GM12891 (cell line): Measurements from ENCODE around the gene SMIM38.

Source experiments
- POLR2A ChIP-seq: IDR thresholded peaks from 2 replicates; pipeline ENCODE4 v1.6.1; 2011; ENCODE audit warnings: low read depth, low read length, control low read depth
- POLR2AphosphoS5 ChIP-seq: IDR thresholded peaks from 2 replicates; pipeline ENCODE4 v1.6.1; 2011; ENCODE audit warnings: low read depth, low read length, control low read depth
- TAF1 ChIP-seq: IDR thresholded peaks from 2 replicates; pipeline ENCODE4 v1.6.1; 2011; ENCODE audit warnings: low read depth, low read length, control low read depth

DNA sequence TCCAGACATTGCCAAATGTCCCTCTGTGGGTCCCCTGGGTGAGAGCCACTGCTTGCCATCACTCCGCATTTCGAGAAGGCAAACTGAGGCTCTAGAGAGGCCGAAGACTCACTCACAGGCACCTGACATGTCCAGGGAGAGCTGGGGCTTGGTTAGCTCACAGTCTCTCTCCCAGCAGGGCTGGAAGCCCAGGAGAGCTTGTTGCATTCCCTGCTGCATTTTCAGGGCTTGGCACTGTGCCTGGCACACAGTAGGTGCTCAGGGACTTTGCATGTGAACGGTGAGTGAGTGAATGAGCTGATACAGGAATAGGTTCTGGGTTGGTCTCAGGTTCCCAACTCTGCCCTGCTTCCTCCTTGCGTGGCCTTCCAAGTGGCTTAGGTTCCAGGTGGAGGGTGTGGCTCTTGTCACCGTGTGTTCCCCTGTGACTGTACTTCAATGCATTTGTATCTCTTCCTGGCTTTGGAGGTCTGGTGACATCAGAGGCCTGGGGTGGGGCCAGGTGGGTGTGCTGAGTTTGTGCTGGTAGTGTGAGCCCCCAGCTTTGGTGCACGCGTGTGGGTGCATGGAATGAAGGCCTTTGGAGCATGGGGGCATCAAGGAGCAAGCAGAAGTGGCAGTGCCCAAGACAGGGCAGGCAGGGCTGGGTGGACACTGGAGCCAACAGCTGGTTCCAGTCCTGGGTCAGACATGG, 18.4 kb upstream of the SMIM38 start:
- TF ChIP-seq POLR2A (no peak), POLR2AphosphoS5 (no peak), TAF1 (no peak)
